ENCODE data around the gene NLK.
"Not testable (repeated sequence)": the region's sequence is repeated elsewhere in the genome, so short reads cannot be mapped to it uniquely, and the experiment has no call there.

NLK gene

DNA sequence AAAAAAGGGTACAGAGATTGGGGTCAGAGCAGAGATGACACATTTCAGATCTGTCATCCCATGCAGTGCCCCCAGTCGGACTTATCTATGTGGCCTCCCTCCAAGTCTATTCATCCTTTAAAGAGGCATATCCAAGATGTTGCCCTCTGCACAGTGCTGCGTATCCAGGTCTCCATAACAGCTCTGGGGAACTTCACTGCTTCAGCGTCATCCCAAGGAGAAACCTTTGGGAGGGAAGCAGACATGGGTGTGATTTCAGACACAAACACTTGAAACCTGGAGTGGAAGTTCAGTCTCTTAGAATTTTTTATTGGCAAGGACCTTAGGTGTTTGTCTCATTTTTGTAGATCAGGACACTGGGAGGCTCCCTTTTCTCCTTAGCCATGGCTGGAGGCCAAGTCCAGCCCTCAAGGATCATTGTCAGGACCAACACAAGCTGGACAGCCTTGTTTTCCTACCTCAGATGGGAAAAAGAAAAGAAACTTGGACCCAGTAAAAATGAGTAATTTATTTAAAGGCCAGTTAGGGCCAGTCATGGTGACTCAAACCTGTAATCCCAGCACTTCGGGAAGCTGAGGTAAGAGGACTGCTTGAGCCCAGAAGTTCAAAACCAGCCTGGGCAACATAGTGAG, 23.9 kb upstream of the NLK start:
- H3K4me3 ChIP-seq (ENCODE audit: low read depth, low read length), result no peak overlapping the region
- DNase-seq (ENCODE audit: low read depth, low spot score), result no peak
- TF ChIP-seq, protein P1, sequence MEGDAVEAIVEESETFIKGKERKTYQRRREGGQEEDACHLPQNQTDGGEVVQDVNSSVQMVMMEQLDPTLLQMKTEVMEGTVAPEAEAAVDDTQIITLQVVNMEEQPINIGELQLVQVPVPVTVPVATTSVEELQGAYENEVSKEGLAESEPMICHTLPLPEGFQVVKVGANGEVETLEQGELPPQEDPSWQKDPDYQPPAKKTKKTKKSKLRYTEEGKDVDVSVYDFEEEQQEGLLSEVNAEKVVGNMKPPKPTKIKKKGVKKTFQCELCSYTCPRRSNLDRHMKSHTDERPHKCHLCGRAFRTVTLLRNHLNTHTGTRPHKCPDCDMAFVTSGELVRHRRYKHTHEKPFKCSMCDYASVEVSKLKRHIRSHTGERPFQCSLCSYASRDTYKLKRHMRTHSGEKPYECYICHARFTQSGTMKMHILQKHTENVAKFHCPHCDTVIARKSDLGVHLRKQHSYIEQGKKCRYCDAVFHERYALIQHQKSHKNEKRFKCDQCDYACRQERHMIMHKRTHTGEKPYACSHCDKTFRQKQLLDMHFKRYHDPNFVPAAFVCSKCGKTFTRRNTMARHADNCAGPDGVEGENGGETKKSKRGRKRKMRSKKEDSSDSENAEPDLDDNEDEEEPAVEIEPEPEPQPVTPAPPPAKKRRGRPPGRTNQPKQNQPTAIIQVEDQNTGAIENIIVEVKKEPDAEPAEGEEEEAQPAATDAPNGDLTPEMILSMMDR (IDR thresholded peaks at IDR 0.05; ENCODE audit: insufficient read depth, low read length, missing control alignments), result no peak
- ChIA-PET POLR2A (no interaction called here), CTCF (no interaction called here)

GRCh38 chr17:28020515-28020914, 22.0 kb upstream of the NLK start:
- CTCF ChIA-PET, result no interaction called here
- POLR2A ChIA-PET, result no interaction called here
- DNase-seq (ENCODE audit: low read depth, low spot score), result no peak
- no peak overlapping the region for H3K4me3 ChIP-seq (ENCODE audit: low read depth, low read length)
- TF ChIP-seq, protein P1 (IDR thresholded peaks at IDR 0.05; ENCODE audit: insufficient read depth, low read length, missing control alignments), result no peak

DNA sequence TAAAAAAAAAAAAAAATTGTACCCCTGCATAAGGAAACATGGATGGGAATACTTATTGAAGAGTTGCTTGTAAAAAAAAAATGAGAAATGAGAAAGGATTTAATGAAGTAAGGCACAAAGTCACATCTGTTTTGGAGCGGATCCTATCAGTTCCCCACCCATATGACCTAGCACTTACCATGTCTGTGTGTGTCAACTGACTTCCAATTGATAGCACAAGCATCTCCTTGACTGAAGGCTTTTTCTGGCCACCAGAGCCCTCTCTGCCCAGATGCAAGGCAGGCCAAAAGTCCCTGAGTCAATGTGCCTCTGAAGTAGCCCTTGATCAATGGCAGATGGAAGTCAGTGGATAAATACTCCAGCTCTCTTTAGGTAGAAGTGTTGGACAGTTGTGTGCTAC, 13.4 kb upstream of the NLK start:
- CTCF ChIA-PET, result no interaction called here
- no peak overlapping the region for H3K4me3 ChIP-seq (ENCODE audit: low read depth, low read length)
- TF ChIP-seq, protein P1 (IDR thresholded peaks at IDR 0.05; ENCODE audit: insufficient read depth, low read length, missing control alignments), result no peak
- POLR2A ChIA-PET, result no interaction called here
- DNase-seq (ENCODE audit: low read depth, low spot score), result no peak

GRCh38 chr17:28030386-28030785, 12.1 kb upstream of the NLK start:
- ChIA-PET POLR2A (no interaction called here), CTCF (no interaction called here)
- H3K4me3 ChIP-seq (ENCODE audit: low read depth, low read length), result no peak overlapping the region
- TF ChIP-seq, protein P1 (IDR thresholded peaks at IDR 0.05; ENCODE audit: insufficient read depth, low read length, missing control alignments), result no peak
- no peak for DNase-seq (ENCODE audit: low read depth, low spot score)

DNA sequence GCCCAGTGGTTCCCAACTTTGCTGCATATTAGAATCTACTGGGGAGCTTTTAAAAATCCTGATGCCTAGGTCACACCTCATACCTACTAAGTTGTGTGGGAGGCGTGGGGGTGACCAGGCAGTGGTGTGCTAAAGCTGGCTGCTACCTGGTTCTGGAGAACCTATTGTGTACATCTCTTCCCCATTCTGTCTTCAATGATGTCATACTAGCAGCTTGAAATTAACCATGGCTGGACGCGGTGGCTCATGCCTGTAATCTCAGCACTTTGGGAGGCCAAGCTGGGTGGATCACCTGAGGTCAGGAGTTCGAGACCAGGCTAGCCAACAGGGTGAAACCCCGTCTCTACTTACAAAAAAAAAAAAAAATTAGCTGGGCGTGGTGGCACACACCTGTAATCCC, 11.3 kb upstream of the NLK start:
- CTCF ChIA-PET, result interaction anchor here (1.4 kb wide), 1 partner anchor 138 kb away, joined by 3 read pairs; the partner anchor contains the start of gene LYRM9
- POLR2A ChIA-PET, result no interaction called here
- TF ChIP-seq, protein P1 (IDR thresholded peaks at IDR 0.05; ENCODE audit: insufficient read depth, low read length, missing control alignments), result no peak
- H3K4me3 ChIP-seq (ENCODE audit: low read depth, low read length), result no peak overlapping the region
- DNase-seq (ENCODE audit: low read depth, low spot score), result no peak

- TF ChIP-seq, protein P1 (IDR thresholded peaks at IDR 0.05; ENCODE audit: insufficient read depth, low read length, missing control alignments), result no peak
- DNase-seq (ENCODE audit: low read depth, low spot score), result peak; percentile 47
- no peak overlapping the region for H3K4me3 ChIP-seq (ENCODE audit: low read depth, low read length)
- ChIA-PET POLR2A (interaction anchor here (1.0 kb wide), 1 partner anchor 738 kb away, joined by 6 read pairs; no protein-coding TSS in a partner anchor), CTCF (interaction anchor here (0.7 kb wide), 1 partner anchor 13 kb away, joined by 3 read pairs; no protein-coding TSS in a partner anchor)
Measured at GRCh38 chr17:28033972-28034714, 8.3 kb upstream of the NLK start.

- POLR2A ChIA-PET; CTCF ChIA-PET; H3K4me3 ChIP-seq (ENCODE audit: low read depth, low read length); DNase-seq (ENCODE audit: low read depth, low spot score): not testable (repeated sequence)
Measured at GRCh38 chr17:28035452-28035851, 7.0 kb upstream of the NLK start.

- CTCF ChIA-PET; POLR2A ChIA-PET; H3K4me3 ChIP-seq (ENCODE audit: low read depth, low read length); DNase-seq (ENCODE audit: low read depth, low spot score): not testable (repeated sequence)
Measured at GRCh38 chr17:28035884-28036283, 6.6 kb upstream of the NLK start.
